Adrenal gland (tissue), 5 donors: Measurements from ENCODE around the gene CACNA1C.

Experiments
- CTCF ChIP-seq, 6 experiments: fragments of 450-650 bp in 4 of 6; fragments of 200-600 bp in 2 of 6; sonication (generic) in 1 of 6; IDR thresholded peaks; 1 replicate in 5 of 6; 2 replicates in 1 of 6; pipeline versions ENCODE4 v1.5.1 to v1.8.0; 2016 to 2021; ENCODE audit warnings: antibody characterized with exemption in 6 of 6, mild to moderate bottlenecking in 2 of 6, moderate library complexity in 1 of 6
- POLR2A ChIP-seq, 2 donors: fragments of 450-650 bp; IDR thresholded peaks; one replicate each; pipeline ENCODE4 v1.6.1; 2017; ENCODE audit warnings: antibody characterized with exemption in 2 of 2, mild to moderate bottlenecking in 2 of 2, moderate library complexity in 1 of 2
- donor health status: DM: no; HTN: no; CAD: no.

- no peak for TF ChIP-seq CTCF (IDR thresholded peaks at IDR 0.05)
- TF ChIP-seq POLR2A (IDR thresholded peaks at IDR 0.05), result no peak
Observed at GRCh38 chr12:2355604-2356003, 302.8 kb downstream of the CACNA1C start.
